H9 (cell line): ENCODE data around the gene LIPA. TPM values are rescaled to one million over a fixed set of nuclear protein-coding genes. Genes with fewer than 3 reads are reported as not detected.

ENCODE experiments used
- DNase-seq: peaks from one replicate; pipeline ENCODE4 v3.0.0-alpha.2; 2017
- H2AFZ ChIP-seq: one replicate; pipeline ENCODE4 v1.6.1; 2013; ENCODE audit warnings: mild to moderate bottlenecking, low read length, control low read depth, moderate library complexity
- H2AK5ac ChIP-seq: 2 replicates; pipeline ENCODE4 v1.6.1; 2013; ENCODE audit warnings: low read length, control low read depth, mixed read lengths; ENCODE audit not compliant: insufficient read length
- H2BK120ac ChIP-seq: one replicate; pipeline ENCODE4 v1.6.1; 2013; ENCODE audit warnings: low read depth, mild to moderate bottlenecking, low read length, control low read depth, inconsistent platforms; ENCODE audit not compliant: poor library complexity, severe bottlenecking
- H2BK12ac ChIP-seq: 2 replicates; pipeline ENCODE4 v1.6.1; 2013; ENCODE audit warnings: low read length, control low read depth, mixed read lengths, low read depth; ENCODE audit not compliant: insufficient read length
- H2BK15ac ChIP-seq: 2 replicates; pipeline ENCODE4 v1.6.1; 2013; ENCODE audit warnings: low read depth, low read length, control low read depth
- H2BK20ac ChIP-seq: one replicate; pipeline ENCODE4 v1.6.1; 2013; ENCODE audit warnings: low read depth, mild to moderate bottlenecking, low read length, control low read depth, inconsistent platforms; ENCODE audit not compliant: poor library complexity, severe bottlenecking
- H2BK5ac ChIP-seq: 2 replicates; pipeline ENCODE4 v1.6.1; 2013; ENCODE audit warnings: low read length, control low read depth, mixed read lengths; ENCODE audit not compliant: insufficient read length
- H3K14ac ChIP-seq: 2 replicates; pipeline ENCODE4 v1.6.1; 2013; ENCODE audit warnings: low read length, control low read depth; ENCODE audit not compliant: insufficient read depth
- H3K18ac ChIP-seq: 2 replicates; pipeline ENCODE4 v1.6.1; 2013; ENCODE audit warnings: low read depth, mild to moderate bottlenecking, mixed read lengths, low read length, control low read depth; ENCODE audit not compliant: insufficient read length
- H3K23ac ChIP-seq: 2 replicates; pipeline ENCODE4 v1.6.1; 2013; ENCODE audit warnings: low read length, control low read depth, mixed read lengths, low read depth; ENCODE audit not compliant: insufficient read length
- H3K23me2 ChIP-seq: 2 replicates; pipeline ENCODE4 v1.6.1; 2013; ENCODE audit warnings: low read depth, mild to moderate bottlenecking, mixed read lengths, low read length, control low read depth; ENCODE audit not compliant: insufficient read length, poor library complexity, severe bottlenecking
- H3K27ac ChIP-seq: 2 replicates; pipeline ENCODE4 v1.5.1; 2013; ENCODE audit warnings: low read length, control low read depth, mixed read lengths, low read depth; ENCODE audit not compliant: insufficient read length
- H3K27me3 ChIP-seq: 2 replicates; pipeline ENCODE4 v1.6.1; 2013; ENCODE audit warnings: low read length, control low read depth, inconsistent platforms; ENCODE audit not compliant: insufficient read depth
- H3K4ac ChIP-seq: 2 replicates; pipeline ENCODE4 v1.6.1; 2013; ENCODE audit warnings: low read depth, mild to moderate bottlenecking, control low read depth, inconsistent platforms, low read length, moderate library complexity
- H3K4me1 ChIP-seq: 2 replicates; pipeline ENCODE4 v1.6.1; 2013; ENCODE audit warnings: low read length, control low read depth, inconsistent platforms; ENCODE audit not compliant: insufficient read depth
- H3K4me2 ChIP-seq: 2 replicates; pipeline ENCODE4 v1.6.1; 2013; ENCODE audit warnings: low read length, control low read depth, mixed read lengths; ENCODE audit not compliant: insufficient read length, insufficient read depth
- H3K56ac ChIP-seq: 2 replicates; pipeline ENCODE4 v1.6.1; 2013; ENCODE audit warnings: low read depth, mild to moderate bottlenecking, mixed read lengths, low read length, control low read depth; ENCODE audit not compliant: insufficient read length
- H3K79me1 ChIP-seq: 2 replicates; pipeline ENCODE4 v1.6.1; 2013; ENCODE audit warnings: low read depth, mild to moderate bottlenecking, moderate library complexity, low read length, control low read depth, inconsistent platforms; ENCODE audit not compliant: insufficient read depth, poor library complexity, severe bottlenecking
- H3K79me2 ChIP-seq: 2 replicates; pipeline ENCODE4 v1.6.1; 2013; ENCODE audit warnings: low read length, control low read depth, inconsistent platforms; ENCODE audit not compliant: insufficient read depth
- H3K9ac ChIP-seq: 2 replicates; pipeline ENCODE4 v1.6.1; 2013; ENCODE audit warnings: low read length, control low read depth, mixed read lengths; ENCODE audit not compliant: insufficient read length; ENCODE audit errors: extremely low read depth
- H3K9me3 ChIP-seq: one replicate; pipeline ENCODE4 v1.6.1; 2013; ENCODE audit warnings: low read depth, low read length, inconsistent platforms; ENCODE audit not compliant: control insufficient read depth
- H3T11ph ChIP-seq: one replicate; pipeline ENCODE4 v1.6.1; 2013; ENCODE audit warnings: mild to moderate bottlenecking, low read length, control low read depth, inconsistent platforms
- H4K20me1 ChIP-seq: one replicate; pipeline ENCODE4 v1.6.1; 2013; ENCODE audit not compliant: control insufficient read depth, insufficient read length, insufficient read depth
- H4K5ac ChIP-seq: 2 replicates; pipeline ENCODE4 v1.6.1; 2013; ENCODE audit warnings: low read depth, mild to moderate bottlenecking, mixed read lengths, low read length, control low read depth; ENCODE audit not compliant: insufficient read length
- H4K8ac ChIP-seq: replicated peaks from 2 replicates; pipeline ENCODE4 v1.6.1; 2013; ENCODE audit warnings: low read length, control low read depth, mixed read lengths, low read depth; ENCODE audit not compliant: insufficient read length
- H4K91ac ChIP-seq: 2 replicates; pipeline ENCODE4 v1.6.1; 2013; ENCODE audit warnings: low read depth, mild to moderate bottlenecking, moderate library complexity, mixed read lengths, low read length, control low read depth; ENCODE audit not compliant: insufficient read length
- H3K27ac Mint-ChIP-seq, 3 experiments: 2 replicates in 2 of 3; 3 replicates in 1 of 3; pipeline ENCODE4 v1.8.0; 2020 to 2021; ENCODE audit warnings: mixed read lengths in 3 of 3, mild to moderate bottlenecking in 1 of 3, moderate library complexity in 1 of 3
- H3K27me3 Mint-ChIP-seq: 2 replicates; pipeline ENCODE4 v1.8.0; 2021; ENCODE audit warnings: low read depth, mild to moderate bottlenecking, moderate library complexity, mixed read lengths
- H3K36me3 Mint-ChIP-seq, 3 experiments: 2 replicates in 2 of 3; 3 replicates in 1 of 3; pipeline ENCODE4 v1.8.0; 2020 to 2021; ENCODE audit warnings: low read depth in 3 of 3, mixed read lengths in 3 of 3; ENCODE audit not compliant: insufficient read depth in 1 of 3
- H3K4me1 Mint-ChIP-seq, 2 experiments: 2 replicates each; pipeline ENCODE4 v1.8.0; 2020; ENCODE audit warnings: mixed read lengths in 2 of 2
- H3K4me3 Mint-ChIP-seq, 2 experiments: 2 replicates in 1 of 2; 3 replicates in 1 of 2; pipeline ENCODE4 v1.8.0; 2020 to 2021; ENCODE audit warnings: mild to moderate bottlenecking in 2 of 2, mixed read lengths in 2 of 2, moderate library complexity in 1 of 2
- H3K9me3 Mint-ChIP-seq, 2 experiments: 2 replicates in 1 of 2; 3 replicates in 1 of 2; pipeline ENCODE4 v1.8.0; 2020; ENCODE audit warnings: mild to moderate bottlenecking in 2 of 2, mixed read lengths in 2 of 2, moderate library complexity in 1 of 2
- WGBS: extraction: QIAGEN DNeasy Blood & Tissue Kit; methylation state at CpG from one replicate; pipeline ENCODE4 v1.1.7; 2013; ENCODE audit warnings: missing lambda C conversion rate, low lambda C conversion rate, mixed read lengths; ENCODE audit not compliant: insufficient read length; ENCODE audit errors: extremely low coverage; 5-methylcytosine and 5-hydroxymethylcytosine counted together
- total RNA-seq: library from RNA; stranded (reverse); gene quantifications from 2 replicates; pipeline ENCODE4 v1.2.1, GENCODE V29; 2021
- TF ChIP-seq, protein P1 (sequence below): fragments of 200-600 bp; sonication (generic); conservative IDR thresholded peaks from 3 replicates; pipeline ENCODE4 v1.8.0; 2021; ENCODE audit warnings: antibody characterized with exemption, mild to moderate bottlenecking

The LIPA gene
- total RNA-seq, 1 experiment from 2014 or later: 20.9 TPM

GRCh38 chr10:89283936-89284475 is 32.4 kb upstream of the LIPA start:
- Histone ChIP-seq H2BK120ac (no peak overlapping the region), H2BK20ac (no peak overlapping the region), H3K27ac (no peak overlapping the region), H4K20me1 (no peaks in the 10 kb centered on the region), H3K4me2 (no peak overlapping the region), H3K23me2 (no peaks in the 10 kb centered on the region), H3K56ac (no peak overlapping the region), H3K79me2 (no peaks in the 10 kb centered on the region), H3K4me1 (peaks cover 3% of the 10 kb centered on the region; the same call in 1 of the 2 replicates), H4K5ac (no peak overlapping the region), H2BK12ac (no peak overlapping the region), H3K18ac (no peak overlapping the region), H3K14ac (no peak overlapping the region), H3T11ph (no peak overlapping the region), H3K4ac (no peak overlapping the region), H2AK5ac (no peak overlapping the region), H2BK5ac (no peak overlapping the region), H3K79me1 (no peaks in the 10 kb centered on the region), H3K27me3 (no peaks in the 10 kb centered on the region), H4K8ac (no peak overlapping the region), H2AFZ (peak overlapping the region; percentile 71), H3K9me3 (no peaks in the 10 kb centered on the region), H4K91ac (no peak overlapping the region), H3K23ac (no peak overlapping the region), H3K9ac (no peak overlapping the region), H2BK15ac (no peak overlapping the region)
- 0 out of 2 replicates have a peak, but pooled peaks cover 2% of the 10 kb centered on the region for H3K27me3 Mint-ChIP-seq
- H3K4me1 Mint-ChIP-seq: peaks cover 19 to 21% of the 10 kb centered on the region in 2 experiments
- TF ChIP-seq, protein P1, sequence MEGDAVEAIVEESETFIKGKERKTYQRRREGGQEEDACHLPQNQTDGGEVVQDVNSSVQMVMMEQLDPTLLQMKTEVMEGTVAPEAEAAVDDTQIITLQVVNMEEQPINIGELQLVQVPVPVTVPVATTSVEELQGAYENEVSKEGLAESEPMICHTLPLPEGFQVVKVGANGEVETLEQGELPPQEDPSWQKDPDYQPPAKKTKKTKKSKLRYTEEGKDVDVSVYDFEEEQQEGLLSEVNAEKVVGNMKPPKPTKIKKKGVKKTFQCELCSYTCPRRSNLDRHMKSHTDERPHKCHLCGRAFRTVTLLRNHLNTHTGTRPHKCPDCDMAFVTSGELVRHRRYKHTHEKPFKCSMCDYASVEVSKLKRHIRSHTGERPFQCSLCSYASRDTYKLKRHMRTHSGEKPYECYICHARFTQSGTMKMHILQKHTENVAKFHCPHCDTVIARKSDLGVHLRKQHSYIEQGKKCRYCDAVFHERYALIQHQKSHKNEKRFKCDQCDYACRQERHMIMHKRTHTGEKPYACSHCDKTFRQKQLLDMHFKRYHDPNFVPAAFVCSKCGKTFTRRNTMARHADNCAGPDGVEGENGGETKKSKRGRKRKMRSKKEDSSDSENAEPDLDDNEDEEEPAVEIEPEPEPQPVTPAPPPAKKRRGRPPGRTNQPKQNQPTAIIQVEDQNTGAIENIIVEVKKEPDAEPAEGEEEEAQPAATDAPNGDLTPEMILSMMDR: no peak
- H3K4me3 Mint-ChIP-seq: no peak overlapping the region
- H3K36me3 Mint-ChIP-seq: peaks cover 10 to 14% (median 11%) of the 10 kb centered on the region in 3 experiments; a peak in 6 of 7 replicates
- peak overlapping the region in 1 of 3 experiments; percentile 68; a peak in 2 of 7 replicates for H3K27ac Mint-ChIP-seq
- DNase-seq: peak; percentile 50
- H3K9me3 Mint-ChIP-seq: peaks cover 11 to 15% of the 10 kb centered on the region in 2 experiments
- no CpG with 5 or more reads among the region's 4 CpGs for WGBS
